Measurements from ENCODE around the gene XPNPEP1.
A peak's percentile ranks its signal among the peaks of the same experiment; 100 is the strongest.
"Not testable (repeated sequence)": the region's sequence is repeated elsewhere in the genome, so short reads cannot be mapped to it uniquely, and the experiment has no call there.

The XPNPEP1 gene

GRCh38 chr10:109918707-109919106 is 4.6 kb downstream of the XPNPEP1 start:
- not testable (repeated sequence) for H3K27me3 ChIP-seq (ENCODE audit: low read depth, low read length); H3K36me3 ChIP-seq (ENCODE audit: control insufficient read depth in 1 of 2, insufficient read depth in 2 of 2, low read length in 2 of 2); H3K27ac ChIP-seq (ENCODE audit: low read length); H3K9me3 ChIP-seq (ENCODE audit: control insufficient read depth in 1 of 2, low read length in 2 of 2); H3K4me3 ChIP-seq (ENCODE audit: low read depth in 1 of 2, low read length in 2 of 2)
- peaks cover 0 to 16% of the 10 kb centered on the region in 2 donors for H3K4me1 ChIP-seq (ENCODE audit: control insufficient read depth in 1 of 2, insufficient read depth in 2 of 2, low read length in 2 of 2)

GRCh38 chr10:109915566-109915965 is 7.7 kb downstream of the XPNPEP1 start:
- H3K36me3 ChIP-seq (ENCODE audit: control insufficient read depth in 1 of 2, insufficient read depth in 2 of 2, low read length in 2 of 2): peaks cover 7 to 10% of the 10 kb centered on the region in 2 donors
- H3K27ac ChIP-seq (ENCODE audit: low read length): peak overlapping the region; percentile 20
- peaks cover 8% of the 10 kb centered on the region in 2 donors for H3K4me1 ChIP-seq (ENCODE audit: control insufficient read depth in 1 of 2, insufficient read depth in 2 of 2, low read length in 2 of 2)
- no peaks in the 10 kb centered on the region for H3K27me3 ChIP-seq (ENCODE audit: low read depth, low read length)
- H3K4me3 ChIP-seq (ENCODE audit: low read depth in 1 of 2, low read length in 2 of 2): no peak overlapping the region
- H3K9me3 ChIP-seq (ENCODE audit: control insufficient read depth in 1 of 2, low read length in 2 of 2): no peaks in the 10 kb centered on the region

GRCh38 chr10:109914966-109915365 is 8.3 kb downstream of the XPNPEP1 start:
- peaks cover 7 to 10% of the 10 kb centered on the region in 2 donors for H3K36me3 ChIP-seq (ENCODE audit: control insufficient read depth in 1 of 2, insufficient read depth in 2 of 2, low read length in 2 of 2)
- H3K9me3 ChIP-seq (ENCODE audit: control insufficient read depth in 1 of 2, low read length in 2 of 2): no peaks in the 10 kb centered on the region
- H3K4me1 ChIP-seq (ENCODE audit: control insufficient read depth in 1 of 2, insufficient read depth in 2 of 2, low read length in 2 of 2): peaks cover 8% of the 10 kb centered on the region in 2 donors
- H3K4me3 ChIP-seq (ENCODE audit: low read depth in 1 of 2, low read length in 2 of 2): no peak overlapping the region
- peak overlapping the region; percentile 20 for H3K27ac ChIP-seq (ENCODE audit: low read length)
- no peaks in the 10 kb centered on the region for H3K27me3 ChIP-seq (ENCODE audit: low read depth, low read length)

GRCh38 chr10:109913306-109913892 is 9.9 kb downstream of the XPNPEP1 start:
- Histone ChIP-seq H3K27me3 (ENCODE audit: low read depth, low read length) (no peaks in the 10 kb centered on the region), H3K36me3 (ENCODE audit: control insufficient read depth in 1 of 2, insufficient read depth in 2 of 2, low read length in 2 of 2) (peaks cover 7 to 10% of the 10 kb centered on the region in 2 donors), H3K4me3 (ENCODE audit: low read depth in 1 of 2, low read length in 2 of 2) (no peak overlapping the region), H3K4me1 (ENCODE audit: control insufficient read depth in 1 of 2, insufficient read depth in 2 of 2, low read length in 2 of 2) (peaks cover 8% of the 10 kb centered on the region in 2 donors), H3K9me3 (ENCODE audit: control insufficient read depth in 1 of 2, low read length in 2 of 2) (no peaks in the 10 kb centered on the region), H3K27ac (ENCODE audit: low read length) (peak overlapping the region; percentile 20)

GRCh38 chr10:109912335-109913281 is 10.7 kb downstream of the XPNPEP1 start:
- peak overlapping the region; percentile 29 for H3K27ac ChIP-seq (ENCODE audit: low read length)
- peaks cover 7 to 12% of the 10 kb centered on the region in 2 donors for H3K36me3 ChIP-seq (ENCODE audit: control insufficient read depth in 1 of 2, insufficient read depth in 2 of 2, low read length in 2 of 2)
- H3K4me3 ChIP-seq (ENCODE audit: low read depth in 1 of 2, low read length in 2 of 2): no peak overlapping the region
- no peaks in the 10 kb centered on the region for H3K27me3 ChIP-seq (ENCODE audit: low read depth, low read length)
- peaks cover 8 to 13% of the 10 kb centered on the region in 2 donors for H3K4me1 ChIP-seq (ENCODE audit: control insufficient read depth in 1 of 2, insufficient read depth in 2 of 2, low read length in 2 of 2)
- no peaks in the 10 kb centered on the region for H3K9me3 ChIP-seq (ENCODE audit: control insufficient read depth in 1 of 2, low read length in 2 of 2)

- Histone ChIP-seq H3K36me3 (ENCODE audit: control insufficient read depth in 1 of 2, insufficient read depth in 2 of 2, low read length in 2 of 2) (peaks cover 13 to 19% of the 10 kb centered on the region in 2 donors), H3K27me3 (ENCODE audit: low read depth, low read length) (no peaks in the 10 kb centered on the region), H3K4me1 (ENCODE audit: control insufficient read depth in 1 of 2, insufficient read depth in 2 of 2, low read length in 2 of 2) (peaks cover 8 to 13% of the 10 kb centered on the region in 2 donors), H3K9me3 (ENCODE audit: control insufficient read depth in 1 of 2, low read length in 2 of 2) (no peaks in the 10 kb centered on the region), H3K27ac (ENCODE audit: low read length) (peak overlapping the region; percentile 29), H3K4me3 (ENCODE audit: low read depth in 1 of 2, low read length in 2 of 2) (no peak overlapping the region)
Measured at GRCh38 chr10:109911903-109912302, 11.4 kb downstream of the XPNPEP1 start.

- no peak overlapping the region for H3K27ac ChIP-seq (ENCODE audit: low read length)
Measured at GRCh38 chr10:109906316-109906715, 17.0 kb downstream of the XPNPEP1 start.

GRCh38 chr10:109904397-109904796 is 18.9 kb downstream of the XPNPEP1 start:
- H3K4me1 ChIP-seq (ENCODE audit: control insufficient read depth in 1 of 2, insufficient read depth in 2 of 2, low read length in 2 of 2): peaks cover 13 to 16% of the 10 kb centered on the region in 2 donors
- no peak overlapping the region for H3K4me3 ChIP-seq (ENCODE audit: low read depth in 1 of 2, low read length in 2 of 2)
- peaks cover 9 to 19% of the 10 kb centered on the region in 2 donors for H3K36me3 ChIP-seq (ENCODE audit: control insufficient read depth in 1 of 2, insufficient read depth in 2 of 2, low read length in 2 of 2)
- no peak overlapping the region for H3K27ac ChIP-seq (ENCODE audit: low read length)
- no peaks in the 10 kb centered on the region for H3K27me3 ChIP-seq (ENCODE audit: low read depth, low read length)
- H3K9me3 ChIP-seq (ENCODE audit: control insufficient read depth in 1 of 2, low read length in 2 of 2): no peaks in the 10 kb centered on the region

More at GRCh38 chr10:109906316-109906715, 17.0 kb downstream of the XPNPEP1 start:
- Histone ChIP-seq H3K27me3 (ENCODE audit: low read depth, low read length) (no peaks in the 10 kb centered on the region), H3K9me3 (ENCODE audit: control insufficient read depth in 1 of 2, low read length in 2 of 2) (no peaks in the 10 kb centered on the region), H3K4me1 (ENCODE audit: control insufficient read depth in 1 of 2, insufficient read depth in 2 of 2, low read length in 2 of 2) (peaks cover 13 to 16% of the 10 kb centered on the region in 2 donors), H3K36me3 (ENCODE audit: control insufficient read depth in 1 of 2, insufficient read depth in 2 of 2, low read length in 2 of 2) (peaks cover 9 to 19% of the 10 kb centered on the region in 2 donors), H3K4me3 (ENCODE audit: low read depth in 1 of 2, low read length in 2 of 2) (no peak overlapping the region)

GRCh38 chr10:109902992-109903947 is 20.0 kb downstream of the XPNPEP1 start:
- Histone ChIP-seq H3K9me3 (ENCODE audit: control insufficient read depth in 1 of 2, low read length in 2 of 2) (no peaks in the 10 kb centered on the region), H3K27ac (ENCODE audit: low read length) (peak overlapping the region; percentile 52), H3K4me3 (ENCODE audit: low read depth in 1 of 2, low read length in 2 of 2) (no peak overlapping the region), H3K36me3 (ENCODE audit: control insufficient read depth in 1 of 2, insufficient read depth in 2 of 2, low read length in 2 of 2) (peaks cover 9 to 23% of the 10 kb centered on the region in 2 donors), H3K4me1 (ENCODE audit: control insufficient read depth in 1 of 2, insufficient read depth in 2 of 2, low read length in 2 of 2) (peaks cover 21 to 24% of the 10 kb centered on the region in 2 donors), H3K27me3 (ENCODE audit: low read depth, low read length) (no peaks in the 10 kb centered on the region)

- no peak overlapping the region for H3K4me3 ChIP-seq (ENCODE audit: low read depth in 1 of 2, low read length in 2 of 2)
- peaks cover 29 to 39% of the 10 kb centered on the region in 2 donors for H3K4me1 ChIP-seq (ENCODE audit: control insufficient read depth in 1 of 2, insufficient read depth in 2 of 2, low read length in 2 of 2)
- peaks cover 0 to 7% of the 10 kb centered on the region in 2 donors for H3K36me3 ChIP-seq (ENCODE audit: control insufficient read depth in 1 of 2, insufficient read depth in 2 of 2, low read length in 2 of 2)
- H3K27me3 ChIP-seq (ENCODE audit: low read depth, low read length): no peaks in the 10 kb centered on the region
- peak overlapping the region; percentile 52 for H3K27ac ChIP-seq (ENCODE audit: low read length)
- H3K9me3 ChIP-seq (ENCODE audit: control insufficient read depth in 1 of 2, low read length in 2 of 2): no peaks in the 10 kb centered on the region
Measured at GRCh38 chr10:109899356-109900331, 23.7 kb downstream of the XPNPEP1 start.

All from muscle layer of duodenum (tissue), 2 donors.